ENCODE results near the gene IRF5. TPM values are rescaled to one million over a fixed set of nuclear protein-coding genes. Genes with fewer than 3 reads are reported as not detected.

IRF5 gene
- total RNA-seq, 2 donors from 2014 or later = 2.7 to 4.4 TPM

- Histone ChIP-seq H3K9me3 (no peaks in the 10 kb centered on the region), H3K27me3 (no peaks in the 10 kb centered on the region), H3K27ac (no peak overlapping the region), H3K4me1 (no peaks in the 10 kb centered on the region), H3K36me3 (no peaks in the 10 kb centered on the region), H3K4me3 (no peak overlapping the region)
- TF ChIP-seq, protein P1, sequence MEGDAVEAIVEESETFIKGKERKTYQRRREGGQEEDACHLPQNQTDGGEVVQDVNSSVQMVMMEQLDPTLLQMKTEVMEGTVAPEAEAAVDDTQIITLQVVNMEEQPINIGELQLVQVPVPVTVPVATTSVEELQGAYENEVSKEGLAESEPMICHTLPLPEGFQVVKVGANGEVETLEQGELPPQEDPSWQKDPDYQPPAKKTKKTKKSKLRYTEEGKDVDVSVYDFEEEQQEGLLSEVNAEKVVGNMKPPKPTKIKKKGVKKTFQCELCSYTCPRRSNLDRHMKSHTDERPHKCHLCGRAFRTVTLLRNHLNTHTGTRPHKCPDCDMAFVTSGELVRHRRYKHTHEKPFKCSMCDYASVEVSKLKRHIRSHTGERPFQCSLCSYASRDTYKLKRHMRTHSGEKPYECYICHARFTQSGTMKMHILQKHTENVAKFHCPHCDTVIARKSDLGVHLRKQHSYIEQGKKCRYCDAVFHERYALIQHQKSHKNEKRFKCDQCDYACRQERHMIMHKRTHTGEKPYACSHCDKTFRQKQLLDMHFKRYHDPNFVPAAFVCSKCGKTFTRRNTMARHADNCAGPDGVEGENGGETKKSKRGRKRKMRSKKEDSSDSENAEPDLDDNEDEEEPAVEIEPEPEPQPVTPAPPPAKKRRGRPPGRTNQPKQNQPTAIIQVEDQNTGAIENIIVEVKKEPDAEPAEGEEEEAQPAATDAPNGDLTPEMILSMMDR (IDR thresholded peaks at IDR 0.05) = no peak
- no peak for DNase-seq (ENCODE audit: low spot score)
Observed at GRCh38 chr7:128928159-128928813, 9.4 kb upstream of the IRF5 start.

DNA sequence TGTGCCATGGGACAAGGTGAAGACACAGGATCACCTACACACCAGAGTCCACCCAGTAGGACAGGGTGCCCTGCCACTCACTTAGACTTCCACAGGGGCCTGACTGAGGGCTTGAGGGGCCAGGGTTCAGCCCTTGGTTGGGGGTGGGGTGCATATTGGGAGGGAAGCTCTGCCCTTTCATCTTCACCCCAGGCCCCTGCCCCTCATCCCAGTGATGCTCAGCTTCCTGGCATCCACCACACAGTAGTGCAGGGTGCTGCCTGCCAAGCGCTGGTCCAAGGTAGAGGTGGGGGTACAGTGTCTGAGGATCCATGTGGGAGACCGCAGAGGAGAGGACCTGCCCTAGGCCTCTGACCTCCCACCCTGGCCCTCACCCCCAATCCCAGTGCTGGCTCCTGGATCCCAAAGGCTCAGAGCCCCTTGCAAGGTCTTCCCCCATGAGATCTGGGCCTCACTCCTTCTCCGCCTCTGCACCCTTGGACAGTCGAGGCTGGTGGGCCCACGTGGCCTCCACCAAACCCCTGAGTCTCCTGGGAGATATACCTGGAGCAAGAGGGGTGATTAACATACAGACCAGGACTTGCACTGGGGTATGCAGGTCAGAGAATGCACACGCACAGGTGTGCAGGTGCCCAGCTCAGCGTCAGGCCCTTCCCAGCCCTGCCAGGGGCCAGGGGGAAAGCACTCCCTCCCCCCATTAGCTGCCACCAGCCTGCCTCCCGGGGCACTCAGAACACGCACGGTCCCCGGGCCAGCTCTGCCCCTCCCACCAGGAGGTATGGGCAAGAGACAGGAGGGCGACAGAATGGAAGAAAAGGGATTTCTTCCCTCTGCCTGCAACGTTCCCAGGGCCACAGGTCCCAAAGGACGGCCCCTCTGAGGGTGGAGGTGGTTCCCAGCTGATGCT, 8.6 kb upstream of the IRF5 start:
- H3K4me3 ChIP-seq = no peak overlapping the region
- no peaks in the 10 kb centered on the region for H3K27me3 ChIP-seq
- H3K27ac ChIP-seq = no peak overlapping the region
- no peaks in the 10 kb centered on the region for H3K4me1 ChIP-seq
- H3K9me3 ChIP-seq = no peaks in the 10 kb centered on the region
- TF ChIP-seq, protein P1 (IDR thresholded peaks at IDR 0.05) = no peak
- DNase-seq (ENCODE audit: low spot score) = no peak
- H3K36me3 ChIP-seq = no peaks in the 10 kb centered on the region

DNA sequence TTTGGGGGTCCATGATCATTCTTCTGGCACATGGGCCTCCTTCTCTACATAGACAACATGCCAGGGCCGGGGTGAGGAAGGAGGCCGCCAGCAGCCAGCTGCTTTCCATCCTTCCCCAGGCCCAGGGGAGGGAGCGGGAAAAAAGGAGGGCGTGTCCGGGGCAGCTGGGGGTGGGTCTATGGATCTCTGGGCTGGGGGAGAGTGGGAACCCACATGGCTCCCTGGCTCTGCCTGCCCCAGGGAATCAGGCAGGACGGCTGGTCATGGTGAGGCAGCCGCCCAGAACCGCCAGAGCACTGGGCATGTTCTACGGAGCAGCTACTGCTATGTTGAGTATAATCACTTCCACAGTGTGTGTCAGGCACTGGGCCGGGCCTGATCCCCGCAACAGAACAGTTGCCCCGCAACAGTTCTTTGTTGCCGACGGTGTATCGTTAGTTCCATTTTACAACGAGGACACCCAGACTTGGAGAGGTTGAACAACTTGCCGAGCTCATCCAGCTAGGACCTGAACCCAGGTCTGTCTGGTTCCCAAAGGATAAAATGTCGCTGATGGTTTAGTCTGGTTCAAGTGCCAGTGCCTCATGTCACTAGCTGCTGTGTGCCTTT, 6.4 kb upstream of the IRF5 start:
- Histone ChIP-seq H3K27ac (no peak overlapping the region), H3K27me3 (no peaks in the 10 kb centered on the region), H3K4me3 (no peak overlapping the region), H3K36me3 (no peaks in the 10 kb centered on the region), H3K4me1 (no peaks in the 10 kb centered on the region), H3K9me3 (no peaks in the 10 kb centered on the region)
- TF ChIP-seq, protein P1 (IDR thresholded peaks at IDR 0.05) = no peak
- DNase-seq (ENCODE audit: low spot score) = no peak

GRCh38 chr7:128931965-128932861, 5.5 kb upstream of the IRF5 start:
- TF ChIP-seq, protein P1 (IDR thresholded peaks at IDR 0.05) = no peak
- Histone ChIP-seq H3K27ac (no peak overlapping the region), H3K9me3 (no peaks in the 10 kb centered on the region), H3K4me1 (no peaks in the 10 kb centered on the region), H3K27me3 (no peaks in the 10 kb centered on the region), H3K36me3 (no peaks in the 10 kb centered on the region), H3K4me3 (no peak overlapping the region)
- no peak for DNase-seq (ENCODE audit: low spot score)

DNA sequence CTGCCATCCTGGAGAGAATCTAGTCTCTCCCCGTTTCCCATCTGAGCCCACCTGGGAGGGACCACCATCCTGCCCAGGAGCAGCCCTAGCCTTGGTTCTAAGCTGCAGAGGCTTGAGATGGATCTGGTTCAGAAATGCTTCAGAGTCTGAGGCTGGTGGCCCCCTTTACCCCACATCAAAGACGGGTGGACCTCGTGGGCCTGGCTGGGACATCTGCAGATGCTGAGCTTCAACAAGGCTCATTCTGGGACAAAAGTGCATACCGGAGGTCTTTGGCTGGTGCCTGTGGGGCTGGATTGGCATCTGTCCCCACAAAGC, 4.9 kb upstream of the IRF5 start:
- H3K4me3 ChIP-seq = no peak overlapping the region
- no peak overlapping the region for H3K27ac ChIP-seq
- no peaks in the 10 kb centered on the region for H3K27me3 ChIP-seq

More for the DNA sequence above, 4.9 kb upstream of the IRF5 start:
- Histone ChIP-seq H3K36me3 (no peaks in the 10 kb centered on the region), H3K4me1 (no peaks in the 10 kb centered on the region), H3K9me3 (no peaks in the 10 kb centered on the region)
- TF ChIP-seq, protein P1 (IDR thresholded peaks at IDR 0.05) = no peak
- DNase-seq (ENCODE audit: low spot score) = no peak
